ENCODE data around the gene GMPS.

DNA sequence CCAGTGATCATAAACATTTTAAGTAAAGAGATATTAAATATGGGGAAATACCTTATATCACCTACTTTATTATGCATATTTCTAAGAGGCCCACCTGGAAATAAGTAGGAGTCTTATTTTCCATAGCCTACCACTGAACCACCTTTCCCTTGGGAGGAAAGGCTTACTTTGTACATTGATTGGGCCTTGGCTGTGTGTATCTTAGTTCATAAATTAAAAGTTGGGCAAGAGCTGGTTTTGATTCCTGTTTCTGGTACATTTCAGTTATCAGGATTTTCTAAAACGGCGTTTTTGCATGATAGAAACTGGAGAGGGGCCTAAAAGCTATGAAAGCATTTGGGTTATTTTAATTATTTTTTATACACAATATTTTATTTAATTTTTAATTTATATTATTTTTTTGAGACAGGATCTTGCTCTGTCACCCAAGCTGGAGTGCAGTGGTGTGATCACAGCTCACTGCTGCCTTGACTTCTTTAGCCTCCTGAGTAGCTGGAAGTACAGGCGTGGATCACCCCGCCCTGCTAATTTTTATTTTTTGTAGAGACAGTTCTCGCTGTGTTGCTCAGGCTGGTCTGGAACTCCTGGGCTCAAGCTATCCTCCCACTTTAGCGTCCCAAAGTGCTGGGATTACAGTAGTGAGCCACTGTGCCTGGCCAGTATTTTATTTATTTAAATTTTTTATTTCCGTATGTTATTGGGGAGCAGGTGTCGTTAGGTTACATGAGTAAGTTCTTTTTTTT is 2.6 kb downstream of the GMPS start:
- no peak for TF ChIP-seq CEBPB (IDR thresholded peaks at IDR 0.05; ENCODE audit: borderline replicate concordance in 1 of 2, low read depth in 2 of 2, low read length in 2 of 2)
- TF ChIP-seq, protein P1, sequence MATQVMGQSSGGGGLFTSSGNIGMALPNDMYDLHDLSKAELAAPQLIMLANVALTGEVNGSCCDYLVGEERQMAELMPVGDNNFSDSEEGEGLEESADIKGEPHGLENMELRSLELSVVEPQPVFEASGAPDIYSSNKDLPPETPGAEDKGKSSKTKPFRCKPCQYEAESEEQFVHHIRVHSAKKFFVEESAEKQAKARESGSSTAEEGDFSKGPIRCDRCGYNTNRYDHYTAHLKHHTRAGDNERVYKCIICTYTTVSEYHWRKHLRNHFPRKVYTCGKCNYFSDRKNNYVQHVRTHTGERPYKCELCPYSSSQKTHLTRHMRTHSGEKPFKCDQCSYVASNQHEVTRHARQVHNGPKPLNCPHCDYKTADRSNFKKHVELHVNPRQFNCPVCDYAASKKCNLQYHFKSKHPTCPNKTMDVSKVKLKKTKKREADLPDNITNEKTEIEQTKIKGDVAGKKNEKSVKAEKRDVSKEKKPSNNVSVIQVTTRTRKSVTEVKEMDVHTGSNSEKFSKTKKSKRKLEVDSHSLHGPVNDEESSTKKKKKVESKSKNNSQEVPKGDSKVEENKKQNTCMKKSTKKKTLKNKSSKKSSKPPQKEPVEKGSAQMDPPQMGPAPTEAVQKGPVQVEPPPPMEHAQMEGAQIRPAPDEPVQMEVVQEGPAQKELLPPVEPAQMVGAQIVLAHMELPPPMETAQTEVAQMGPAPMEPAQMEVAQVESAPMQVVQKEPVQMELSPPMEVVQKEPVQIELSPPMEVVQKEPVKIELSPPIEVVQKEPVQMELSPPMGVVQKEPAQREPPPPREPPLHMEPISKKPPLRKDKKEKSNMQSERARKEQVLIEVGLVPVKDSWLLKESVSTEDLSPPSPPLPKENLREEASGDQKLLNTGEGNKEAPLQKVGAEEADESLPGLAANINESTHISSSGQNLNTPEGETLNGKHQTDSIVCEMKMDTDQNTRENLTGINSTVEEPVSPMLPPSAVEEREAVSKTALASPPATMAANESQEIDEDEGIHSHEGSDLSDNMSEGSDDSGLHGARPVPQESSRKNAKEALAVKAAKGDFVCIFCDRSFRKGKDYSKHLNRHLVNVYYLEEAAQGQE (IDR thresholded peaks at IDR 0.05; ENCODE audit: low read depth, low read length), result no peak
- TF ChIP-seq, protein P2, sequence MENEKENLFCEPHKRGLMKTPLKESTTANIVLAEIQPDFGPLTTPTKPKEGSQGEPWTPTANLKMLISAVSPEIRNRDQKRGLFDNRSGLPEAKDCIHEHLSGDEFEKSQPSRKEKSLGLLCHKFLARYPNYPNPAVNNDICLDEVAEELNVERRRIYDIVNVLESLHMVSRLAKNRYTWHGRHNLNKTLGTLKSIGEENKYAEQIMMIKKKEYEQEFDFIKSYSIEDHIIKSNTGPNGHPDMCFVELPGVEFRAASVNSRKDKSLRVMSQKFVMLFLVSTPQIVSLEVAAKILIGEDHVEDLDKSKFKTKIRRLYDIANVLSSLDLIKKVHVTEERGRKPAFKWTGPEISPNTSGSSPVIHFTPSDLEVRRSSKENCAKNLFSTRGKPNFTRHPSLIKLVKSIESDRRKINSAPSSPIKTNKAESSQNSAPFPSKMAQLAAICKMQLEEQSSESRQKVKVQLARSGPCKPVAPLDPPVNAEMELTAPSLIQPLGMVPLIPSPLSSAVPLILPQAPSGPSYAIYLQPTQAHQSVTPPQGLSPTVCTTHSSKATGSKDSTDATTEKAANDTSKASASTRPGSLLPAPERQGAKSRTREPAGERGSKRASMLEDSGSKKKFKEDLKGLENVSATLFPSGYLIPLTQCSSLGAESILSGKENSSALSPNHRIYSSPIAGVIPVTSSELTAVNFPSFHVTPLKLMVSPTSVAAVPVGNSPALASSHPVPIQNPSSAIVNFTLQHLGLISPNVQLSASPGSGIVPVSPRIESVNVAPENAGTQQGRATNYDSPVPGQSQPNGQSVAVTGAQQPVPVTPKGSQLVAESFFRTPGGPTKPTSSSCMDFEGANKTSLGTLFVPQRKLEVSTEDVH (IDR thresholded peaks at IDR 0.05; ENCODE audit: low read depth, partially characterized antibody), result no peak
- no peak for TF ChIP-seq MEF2B (IDR thresholded peaks at IDR 0.05; ENCODE audit: partially characterized antibody, poor library complexity, severe bottlenecking)
- TF ChIP-seq, protein P3, sequence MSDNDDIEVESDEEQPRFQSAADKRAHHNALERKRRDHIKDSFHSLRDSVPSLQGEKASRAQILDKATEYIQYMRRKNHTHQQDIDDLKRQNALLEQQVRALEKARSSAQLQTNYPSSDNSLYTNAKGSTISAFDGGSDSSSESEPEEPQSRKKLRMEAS (IDR thresholded peaks at IDR 0.05; ENCODE audit: low read depth, low read length), result no peak
- TF ChIP-seq, protein P4, sequence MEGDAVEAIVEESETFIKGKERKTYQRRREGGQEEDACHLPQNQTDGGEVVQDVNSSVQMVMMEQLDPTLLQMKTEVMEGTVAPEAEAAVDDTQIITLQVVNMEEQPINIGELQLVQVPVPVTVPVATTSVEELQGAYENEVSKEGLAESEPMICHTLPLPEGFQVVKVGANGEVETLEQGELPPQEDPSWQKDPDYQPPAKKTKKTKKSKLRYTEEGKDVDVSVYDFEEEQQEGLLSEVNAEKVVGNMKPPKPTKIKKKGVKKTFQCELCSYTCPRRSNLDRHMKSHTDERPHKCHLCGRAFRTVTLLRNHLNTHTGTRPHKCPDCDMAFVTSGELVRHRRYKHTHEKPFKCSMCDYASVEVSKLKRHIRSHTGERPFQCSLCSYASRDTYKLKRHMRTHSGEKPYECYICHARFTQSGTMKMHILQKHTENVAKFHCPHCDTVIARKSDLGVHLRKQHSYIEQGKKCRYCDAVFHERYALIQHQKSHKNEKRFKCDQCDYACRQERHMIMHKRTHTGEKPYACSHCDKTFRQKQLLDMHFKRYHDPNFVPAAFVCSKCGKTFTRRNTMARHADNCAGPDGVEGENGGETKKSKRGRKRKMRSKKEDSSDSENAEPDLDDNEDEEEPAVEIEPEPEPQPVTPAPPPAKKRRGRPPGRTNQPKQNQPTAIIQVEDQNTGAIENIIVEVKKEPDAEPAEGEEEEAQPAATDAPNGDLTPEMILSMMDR (IDR thresholded peaks at IDR 0.05 in 2 of 3, conservative IDR thresholded peaks at IDR 0.05 in 1 of 3; ENCODE audit: control insufficient read depth in 2 of 3, extremely low read depth in 1 of 3, insufficient read depth in 1 of 3, low read depth in 3 of 3, low read length in 3 of 3), result no peak
- no peak for TF ChIP-seq RAD21 (IDR thresholded peaks at IDR 0.05; ENCODE audit: insufficient read depth, low read depth, low read length)
- no peak for TF ChIP-seq TAF1 (IDR thresholded peaks at IDR 0.05; ENCODE audit: borderline replicate concordance, low read depth, low read length)
- TF ChIP-seq TCF12 (IDR thresholded peaks at IDR 0.05; ENCODE audit: low read depth, low read length), result no peak
- no peak for TF ChIP-seq EED (IDR thresholded peaks at IDR 0.05; ENCODE audit: low read depth)

Measured in GM12878 (cell line).